GM12878 (cell line): ENCODE results near the gene MAPKBP1. TPM values are rescaled to one million over a fixed set of nuclear protein-coding genes. Genes with fewer than 3 reads are reported as not detected.

Experiments used
- ATAC-seq: fragments of 200-7000 bp; cut with Tn5 transposase; 3 replicates; pipeline ENCODE4 v1.9.1; 2020; ENCODE audit warnings: mild to moderate bottlenecking, moderate library complexity
- BruUV-seq: library from RNA; stranded (reverse); fragments of 400-500 nt; replicated peaks from 2 replicates; lab custom pipeline; 2021; lab: Mats Ljungman, UMichigan
- CTCF ChIA-PET: fragments of 300-600 bp; sonication (Branson Sonifier 250); formaldehyde crosslinking; extraction: SDS; loops from one replicate; lab custom pipeline; 2021; ENCODE audit warnings: inconsistent platforms; lab: Yijun Ruan, JAX
- POLR2A ChIA-PET: fragments of 350-600 bp; formaldehyde crosslinking; extraction: SDS; loops from one replicate; lab custom pipeline; 2021; ENCODE audit warnings: inconsistent platforms; lab: Charles Lee
- RAD21 ChIA-PET: fragments of 300-600 bp; sonication (Branson Sonifier 250); formaldehyde crosslinking; loops from one replicate; lab custom pipeline; 2023; ENCODE audit warnings: antibody characterized with exemption; ENCODE audit not compliant: unreplicated experiment; lab: Charles Lee
- SMC1A ChIA-PET: fragments of 300-600 bp; sonication (Branson Sonifier 250); formaldehyde crosslinking; loops from one replicate; lab custom pipeline; 2023; ENCODE audit not compliant: unreplicated experiment, uncharacterized antibody; lab: Charles Lee
- DNase-seq: peaks from one replicate; pipeline ENCODE4 v3.0.0-alpha.2; 2011; ENCODE audit warnings: low read depth, low spot score
- FAIRE-seq: peaks from 3 replicates; lab custom pipeline; 2011; peaks lifted over from hg19 to GRCh38; lab: Jason Lieb, UNC
- H2AFZ ChIP-seq: 2 replicates; pipeline ENCODE4 v1.6.0; 2011; ENCODE audit warnings: low read depth, low read length, control low read depth; ENCODE audit not compliant: control insufficient read depth
- H3K27ac ChIP-seq: 2 replicates; pipeline ENCODE4 v1.5.1; 2011; ENCODE audit warnings: control low read depth; ENCODE audit not compliant: control insufficient read depth, insufficient read depth
- H3K27me3 ChIP-seq, 2 experiments: replicated peaks in 1 of 2; 2 replicates each; pipeline versions ENCODE4 v1.6.0 to v1.6.1; 2011; ENCODE audit warnings: low read length in 1 of 2; ENCODE audit not compliant: control insufficient read depth in 2 of 2, insufficient read depth in 2 of 2
- H3K36me3 ChIP-seq, 2 experiments: 2 replicates each; pipeline ENCODE4 v1.5.1; 2011; ENCODE audit warnings: low read length in 1 of 2; ENCODE audit not compliant: control insufficient read depth in 2 of 2, insufficient read depth in 2 of 2
- H3K4me1 ChIP-seq: 2 replicates; pipeline ENCODE4 v1.6.1; 2011; ENCODE audit warnings: mild to moderate bottlenecking, low read length, moderate library complexity, mixed read lengths; ENCODE audit not compliant: control insufficient read depth, insufficient read depth
- H3K4me2 ChIP-seq: 2 replicates; pipeline ENCODE4 v1.6.0; 2011; ENCODE audit warnings: control low read depth; ENCODE audit not compliant: control insufficient read depth, insufficient read depth
- H3K4me3 ChIP-seq: fragments of 200-600 bp; sonication (generic); 2 replicates; pipeline ENCODE4 v1.5.1; 2016
- H3K79me2 ChIP-seq: 2 replicates; pipeline ENCODE4 v1.6.0; 2011; ENCODE audit warnings: low read length; ENCODE audit not compliant: control insufficient read depth, insufficient read depth
- H3K9ac ChIP-seq: 2 replicates; pipeline ENCODE4 v1.8.0; 2011; ENCODE audit warnings: low read length, control low read depth, mixed read lengths; ENCODE audit not compliant: control insufficient read depth, insufficient read depth
- H3K9me3 ChIP-seq: replicated peaks from 3 replicates; pipeline ENCODE4 v1.5.1; 2011; ENCODE audit warnings: mild to moderate bottlenecking, low read length; ENCODE audit not compliant: control insufficient read depth, insufficient read depth
- H4K20me1 ChIP-seq: 2 replicates; pipeline ENCODE4 v1.6.0; 2011; ENCODE audit not compliant: control insufficient read depth, insufficient read depth
- ESRRA ChIP-seq: IDR thresholded peaks from 2 replicates; pipeline ENCODE4 v1.6.1; 2012; ENCODE audit warnings: mild to moderate bottlenecking, low read length, improper control_type of control experiment
- NRF1 ChIP-seq: conservative IDR thresholded peaks from 2 replicates; pipeline ENCODE4 v1.6.1; 2011; ENCODE audit warnings: mild to moderate bottlenecking, low read depth, low read length, improper control_type of control experiment
- RAD51 ChIP-seq: fragments of 450-650 bp; IDR thresholded peaks from 2 replicates; pipeline ENCODE4 v1.6.1; 2016; ENCODE audit warnings: moderate library complexity, mild to moderate bottlenecking, inconsistent platforms
- SMAD5 ChIP-seq: IDR thresholded peaks from 2 replicates; pipeline ENCODE4 v1.6.1; 2016; ENCODE audit warnings: antibody characterized with exemption, low read depth
- ZBTB11 ChIP-seq: fragments of 450-650 bp; formaldehyde crosslinking; IDR thresholded peaks from 2 replicates; pipeline ENCODE4 v1.5.0; 2022; ENCODE audit warnings: mild to moderate bottlenecking, missing genetic modification characterization
- WGBS: methylation state at CpG from one replicate; pipeline ENCODE4 v1.1.6; 2016; ENCODE audit warnings: low lambda C conversion rate; ENCODE audit not compliant: insufficient replicate concordance, insufficient coverage; ENCODE audit errors: missing lambda C conversion rate; 5-methylcytosine and 5-hydroxymethylcytosine counted together
- in situ Hi-C: fragments of 300-500 bp; cut with MboI; formaldehyde crosslinking; loops from 9 replicates; pipeline ENCODE4 v1.14.3; 2018; ENCODE audit warnings: mixed read lengths
- intact Hi-C: fragments of 100-400 bp; cut with micrococcal nuclease; formaldehyde crosslinking; loops from one replicate; pipeline ENCODE4 v1.14.2; 2022; ENCODE audit not compliant: unreplicated experiment
- polyA plus RNA-seq, 11 experiments: library from polyadenylated mRNA; depleted of rRNA in 4 of 11; unstranded in 6 of 11; stranded (reverse) in 5 of 11; fragments of >200 nt; fragmentation: Nextera tagmentation in 4 of 11; fragmentation: Illumina TruSeq in 1 of 11; extraction: Ambion mirVana in 4 of 11; extraction: Trizol in 1 of 11; gene quantifications; 1 replicate in 1 of 11; 2 replicates in 10 of 11; pipeline versions ENCODE4 v1.2.1 to v1.2.3, GENCODE V29; 2011 to 2016; ENCODE audit warnings: inconsistent platforms in 2 of 11, missing spikeins in 2 of 11, low read depth in 1 of 11
- total RNA-seq, 4 experiments: library from RNA; depleted of rRNA in 3 of 4; stranded (reverse); fragments of >200 nt in 3 of 4; fragmentation: Illumina TruSeq in 1 of 4; extraction: Trizol in 1 of 4; gene quantifications; 2 replicates each; pipeline versions ENCODE4 v1.2.1 to v1.2.3, GENCODE V29; 2013 to 2021

MAPKBP1 gene
- total and polyA plus RNA-seq, 10 of the 15 experiments (the other 5 are each of a cell fraction or from before 2014, with no cell fraction given) = 0.44 to 19.0 (median 7.3) TPM

GRCh38 chr15:41869770-41870688 is 95.7 kb downstream of the MAPKBP1 start:
- POLR2A ChIA-PET = no interaction called here
- SMC1A ChIA-PET = no interaction called here
- RAD21 ChIA-PET = no interaction called here
- Histone ChIP-seq H3K9ac (no peak overlapping the region), H3K4me3 (no peak overlapping the region), H3K36me3 (no peaks in the 10 kb centered on the region), H3K27ac (no peak overlapping the region), H3K27me3 (no peaks in the 10 kb centered on the region; a peak in 1 of 4 replicates), H4K20me1 (no peaks in the 10 kb centered on the region), H3K4me2 (no peak overlapping the region), H3K9me3 (no peaks in the 10 kb centered on the region), H2AFZ (no peak overlapping the region), H3K4me1 (no peaks in the 10 kb centered on the region), H3K79me2 (no peaks in the 10 kb centered on the region)
- ATAC-seq (no peak), FAIRE-seq (no peak), DNase-seq (no peak)
- intact Hi-C loops = no loop called here
- in situ Hi-C loops = no loop called here
- CTCF ChIA-PET = no interaction called here
- WGBS = 56% methylated on average over 42 of the region's 42 CpGs
- no peak for TF ChIP-seq RAD51
- TF ChIP-seq SMAD5 = no peak
- TF ChIP-seq NRF1 = no peak
- no peak for TF ChIP-seq ESRRA
- TF ChIP-seq ZBTB11 = no peak
- no TSS peak for BruUV-seq
